Measurements from ENCODE around the gene CFAP61. TPM values are rescaled to one million over a fixed set of nuclear protein-coding genes. Genes with fewer than 3 reads are reported as not detected.

The CFAP61 gene
- polyA plus RNA-seq, 1 of the 3 experiments (the other 2 are of a cell fraction): 0.26 TPM

DNA sequence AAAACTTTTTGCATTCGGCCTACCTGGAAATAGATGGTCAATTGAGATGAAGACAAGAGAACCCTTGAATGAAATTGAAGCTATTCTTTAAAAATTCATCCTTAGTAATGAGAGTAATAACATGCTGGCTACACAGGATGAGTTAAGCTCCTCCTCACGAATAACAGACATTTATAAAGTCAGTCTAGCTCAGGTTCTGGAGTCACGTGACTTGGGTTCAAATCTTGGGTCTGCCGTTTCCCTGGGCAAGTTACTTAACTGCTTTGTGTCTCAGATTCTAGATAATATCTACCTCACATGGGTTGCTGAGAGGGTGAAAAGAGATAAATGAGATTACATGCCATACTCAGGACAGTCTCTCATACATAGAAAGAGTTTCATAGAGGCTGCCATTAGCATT lies 214.2 kb downstream of the CFAP61 start:
- H3K27me3 ChIP-seq (ENCODE audit: insufficient read depth): no peaks in the 10 kb centered on the region
- WGBS (ENCODE audit: low lambda C conversion rate): 34% methylated on average over 4 of the region's 4 CpGs
- H3K27ac ChIP-seq (ENCODE audit: low read depth in 2 of 2, low read length in 1 of 2): no peak overlapping the region
- POLR2A ChIA-PET: no interaction called here
- TF ChIP-seq, protein P1, sequence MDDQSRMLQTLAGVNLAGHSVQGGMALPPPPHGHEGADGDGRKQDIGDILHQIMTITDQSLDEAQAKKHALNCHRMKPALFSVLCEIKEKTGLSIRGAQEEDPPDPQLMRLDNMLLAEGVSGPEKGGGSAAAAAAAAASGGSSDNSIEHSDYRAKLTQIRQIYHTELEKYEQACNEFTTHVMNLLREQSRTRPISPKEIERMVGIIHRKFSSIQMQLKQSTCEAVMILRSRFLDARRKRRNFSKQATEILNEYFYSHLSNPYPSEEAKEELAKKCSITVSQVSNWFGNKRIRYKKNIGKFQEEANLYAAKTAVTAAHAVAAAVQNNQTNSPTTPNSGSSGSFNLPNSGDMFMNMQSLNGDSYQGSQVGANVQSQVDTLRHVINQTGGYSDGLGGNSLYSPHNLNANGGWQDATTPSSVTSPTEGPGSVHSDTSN (IDR thresholded peaks at IDR 0.05): no peak
- TF ChIP-seq CHD2 (IDR thresholded peaks at IDR 0.05; ENCODE audit: low read length, partially characterized antibody): no peak
- no peak for TF ChIP-seq TCF12 (IDR thresholded peaks at IDR 0.05)
- no peak for TF ChIP-seq USF2 (IDR thresholded peaks at IDR 0.05; ENCODE audit: borderline replicate concordance, low read depth, low read length)
- no peak for TF ChIP-seq GATA2 (CRISPR knock-in tag; IDR thresholded peaks at IDR 0.05)
- TF ChIP-seq YY1 (IDR thresholded peaks at IDR 0.05; ENCODE audit: low read depth): no peak
- TF ChIP-seq CTCF (IDR thresholded peaks at IDR 0.05): no peak
- TF ChIP-seq RAD21 (IDR thresholded peaks at IDR 0.05; ENCODE audit: low read length): no peak
- TF ChIP-seq TEAD4 (IDR thresholded peaks at IDR 0.05; ENCODE audit: borderline replicate concordance, insufficient read depth): no peak
- CTCF ChIA-PET: interaction anchor here (0.9 to 1.2 kb wide), 3 partner anchors 9 to 29 kb away, joined by 3 read pairs; no protein-coding TSS in a partner anchor
- H3K36me3 ChIP-seq (replicated peaks in 1 of 2; ENCODE audit: control insufficient read depth in 1 of 2, insufficient read depth in 2 of 2, low read length in 1 of 2): no peaks in the 10 kb centered on the region
- H3K9ac ChIP-seq: no peak overlapping the region
- H3K4me3 ChIP-seq (ENCODE audit: low read depth in 2 of 2, low read length in 1 of 2): no peak overlapping the region
- no peak overlapping the region for H2AFZ ChIP-seq (ENCODE audit: low read depth)
- DNase-seq: no peak
- no peak overlapping the region for H3K4me2 ChIP-seq
- H3K79me2 ChIP-seq (ENCODE audit: insufficient read depth): no peaks in the 10 kb centered on the region
- no peaks in the 10 kb centered on the region for H4K20me1 ChIP-seq (ENCODE audit: insufficient read depth)
- H3K4me1 ChIP-seq (ENCODE audit: control insufficient read depth in 1 of 2, insufficient read depth in 2 of 2, low read depth in 1 of 2, low read length in 1 of 2): no peaks in the 10 kb centered on the region
- H3F3A ChIP-seq (replicated peaks; ENCODE audit: insufficient read depth): no peaks in the 10 kb centered on the region
- H3K9me2 ChIP-seq: no peaks in the 10 kb centered on the region
- no peaks in the 10 kb centered on the region for H3K9me3 ChIP-seq

DNA sequence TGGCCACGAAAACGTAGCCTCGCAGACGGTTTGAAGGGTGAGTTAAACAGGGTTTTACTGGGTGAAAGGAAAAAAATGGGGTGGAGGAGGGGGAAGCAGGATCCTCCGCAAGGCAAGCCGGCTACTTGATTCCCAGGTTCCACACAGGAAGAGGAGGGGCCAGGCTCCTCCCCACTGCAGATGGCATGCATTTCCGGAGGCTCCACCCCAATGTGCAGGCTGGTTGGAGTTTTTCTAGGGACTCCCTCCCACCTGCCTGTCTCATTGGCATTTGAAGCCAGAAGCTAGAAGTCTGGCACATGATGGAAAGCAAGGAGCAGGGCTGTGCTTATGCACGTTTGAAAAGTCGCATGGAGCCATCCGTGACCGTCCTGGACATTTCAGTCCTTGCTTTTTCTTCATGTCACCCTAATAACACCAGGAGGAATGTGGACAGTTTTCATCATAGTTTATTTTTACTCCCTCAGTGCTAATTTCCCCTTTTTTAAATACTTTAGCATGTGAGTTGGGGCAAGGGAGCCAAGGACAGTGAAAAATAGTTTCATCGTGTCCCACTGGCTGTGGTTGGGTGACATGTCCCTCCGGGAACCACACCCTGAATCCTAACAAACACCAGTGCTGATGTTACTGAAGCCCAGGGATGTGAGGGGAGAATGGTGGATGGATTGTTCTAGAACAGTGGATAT lies 215.5 kb downstream of the CFAP61 start:
- Histone ChIP-seq H3K9me3 (no peaks in the 10 kb centered on the region), H4K20me1 (ENCODE audit: insufficient read depth) (no peaks in the 10 kb centered on the region), H3K27me3 (ENCODE audit: insufficient read depth) (no peaks in the 10 kb centered on the region), H3K36me3 (replicated peaks in 1 of 2; ENCODE audit: control insufficient read depth in 1 of 2, insufficient read depth in 2 of 2, low read length in 1 of 2) (no peaks in the 10 kb centered on the region), H3K4me1 (ENCODE audit: control insufficient read depth in 1 of 2, insufficient read depth in 2 of 2, low read depth in 1 of 2, low read length in 1 of 2) (no peaks in the 10 kb centered on the region), H3K4me2 (no peak overlapping the region), H3K4me3 (ENCODE audit: low read depth in 2 of 2, low read length in 1 of 2) (no peak overlapping the region), H3K9ac (no peak overlapping the region), H3K27ac (ENCODE audit: low read depth in 2 of 2, low read length in 1 of 2) (no peak overlapping the region), H3K79me2 (ENCODE audit: insufficient read depth) (no peaks in the 10 kb centered on the region), H2AFZ (ENCODE audit: low read depth) (no peak overlapping the region), H3K9me2 (no peaks in the 10 kb centered on the region), H3F3A (replicated peaks; ENCODE audit: insufficient read depth) (no peaks in the 10 kb centered on the region)
- 64% methylated on average over 13 of the region's 13 CpGs for whole genome bisulfite sequencing (ENCODE audit: low lambda C conversion rate)
- no peak for TF ChIP-seq USF2 (IDR thresholded peaks at IDR 0.05; ENCODE audit: borderline replicate concordance, low read depth, low read length)
- TF ChIP-seq RCOR1 (IDR thresholded peaks at IDR 0.05; ENCODE audit: low read length): no peak
- TF ChIP-seq POLR2AphosphoS5 (IDR thresholded peaks at IDR 0.05; ENCODE audit: low read depth, low read length): no peak
- no peak for TF ChIP-seq NFIC (IDR thresholded peaks at IDR 0.05; ENCODE audit: borderline replicate concordance)
- TF ChIP-seq CHD2 (IDR thresholded peaks at IDR 0.05; ENCODE audit: low read length, partially characterized antibody): no peak
- no peak for TF ChIP-seq TAF1 (IDR thresholded peaks at IDR 0.05; ENCODE audit: borderline replicate concordance, low read depth, low read length)
- TF ChIP-seq CTCF (IDR thresholded peaks at IDR 0.05): no peak
- no peak for TF ChIP-seq NRF1 (IDR thresholded peaks at IDR 0.05; ENCODE audit: low read depth, low read length)
- TF ChIP-seq, protein P1 (IDR thresholded peaks at IDR 0.05): no peak
- ChIA-PET CTCF (no interaction called here), POLR2A (no interaction called here)
- DNase-seq: no peak
